ENCODE measurements around the gene GRM5.

Gene GRM5

DNA sequence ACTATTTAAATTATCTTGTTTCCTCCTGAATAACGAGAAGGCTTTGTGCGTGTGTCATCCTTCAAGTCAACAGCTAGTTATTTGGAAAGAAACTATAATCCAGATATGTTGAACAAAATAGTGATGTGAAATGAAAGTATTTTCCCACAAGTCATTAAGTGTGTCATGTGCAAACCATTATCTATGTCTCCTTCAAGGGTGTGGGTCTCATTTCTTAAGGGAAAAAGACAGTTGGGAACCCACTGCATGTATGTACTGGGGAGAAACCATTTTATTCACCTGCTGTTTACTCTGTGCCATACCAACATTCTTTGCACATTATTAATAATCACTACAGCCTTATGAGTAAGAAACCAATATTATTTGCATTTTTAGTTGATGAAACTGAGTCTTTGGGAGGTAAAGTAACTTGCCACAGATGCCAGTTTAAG lies 582.9 kb downstream of the GRM5 start:
- H3K27me3 ChIP-seq (ENCODE audit: insufficient read depth, low read length): no peaks in the 10 kb centered on the region
- no peaks in the 10 kb centered on the region for H4K20me1 ChIP-seq (ENCODE audit: insufficient read depth, low read length)
- no peak overlapping the region for H3K27ac ChIP-seq (ENCODE audit: low read depth, low read length, poor library complexity, severe bottlenecking)
- TF ChIP-seq CTCF (IDR thresholded peaks at IDR 0.05; ENCODE audit: low read length) (no peak), EZH2 (IDR thresholded peaks at IDR 0.05; ENCODE audit: borderline replicate concordance, low read length) (no peak)
- H3K9ac ChIP-seq (ENCODE audit: low read length): no peak overlapping the region
- H3K9me2 ChIP-seq (ENCODE audit: low read depth, low read length): no peaks in the 10 kb centered on the region
- no peaks in the 10 kb centered on the region for H3K4me1 ChIP-seq (ENCODE audit: insufficient read depth, low read length, severe bottlenecking)
- H3K4me3 ChIP-seq (ENCODE audit: low read depth, low read length, poor library complexity, severe bottlenecking): no peak overlapping the region
- no peaks in the 10 kb centered on the region for H3K9me3 ChIP-seq (ENCODE audit: low read length)
- no peaks in the 10 kb centered on the region for H3K79me2 ChIP-seq (ENCODE audit: insufficient read depth, low read length)
- H3K4me2 ChIP-seq (ENCODE audit: low read length): no peak overlapping the region
- no peaks in the 10 kb centered on the region for H3F3A ChIP-seq (ENCODE audit: insufficient read depth, low read length)
- H2AFZ ChIP-seq (ENCODE audit: low read length): no peak overlapping the region
- no peaks in the 10 kb centered on the region for H3K36me3 ChIP-seq (ENCODE audit: insufficient read depth, low read length)

DNA sequence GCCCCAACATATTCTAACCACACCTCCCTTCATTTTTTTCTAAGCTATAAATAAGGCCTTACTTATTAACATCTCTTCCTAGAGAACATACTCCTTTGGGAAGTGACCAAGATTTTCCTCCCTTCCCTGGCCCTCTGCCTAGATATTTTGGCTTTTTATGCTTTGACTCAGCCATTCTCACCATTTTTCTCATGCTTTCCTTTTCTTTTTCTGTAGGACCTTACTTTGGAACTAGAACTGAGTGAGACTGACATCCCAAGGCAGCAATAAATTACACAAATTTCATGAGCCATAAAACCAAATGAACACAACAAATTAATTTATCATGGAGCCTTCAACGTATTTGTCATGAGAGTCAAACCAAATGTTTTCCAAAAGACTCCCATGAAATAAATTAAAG lies 585.6 kb downstream of the GRM5 start:
- H3K27ac ChIP-seq (ENCODE audit: low read depth, low read length, poor library complexity, severe bottlenecking): no peak overlapping the region
- H3K4me3 ChIP-seq (ENCODE audit: low read depth, low read length, poor library complexity, severe bottlenecking): no peak overlapping the region
- H3K79me2 ChIP-seq (ENCODE audit: insufficient read depth, low read length): no peaks in the 10 kb centered on the region
- H3K4me2 ChIP-seq (ENCODE audit: low read length): no peak overlapping the region
- no peaks in the 10 kb centered on the region for H4K20me1 ChIP-seq (ENCODE audit: insufficient read depth, low read length)
- no peaks in the 10 kb centered on the region for H3K36me3 ChIP-seq (ENCODE audit: insufficient read depth, low read length)
- no peak for TF ChIP-seq CTCF (IDR thresholded peaks at IDR 0.05; ENCODE audit: low read length)
- H3K4me1 ChIP-seq (ENCODE audit: insufficient read depth, low read length, severe bottlenecking): no peaks in the 10 kb centered on the region
- no peaks in the 10 kb centered on the region for H3F3A ChIP-seq (ENCODE audit: insufficient read depth, low read length)
- H3K9me3 ChIP-seq (ENCODE audit: low read length): no peaks in the 10 kb centered on the region
- H3K9me2 ChIP-seq (ENCODE audit: low read depth, low read length): no peaks in the 10 kb centered on the region
- no peak overlapping the region for H3K9ac ChIP-seq (ENCODE audit: low read length)
- H3K27me3 ChIP-seq (ENCODE audit: insufficient read depth, low read length): no peaks in the 10 kb centered on the region
- no peak overlapping the region for H2AFZ ChIP-seq (ENCODE audit: low read length)

- H4K20me1 ChIP-seq (ENCODE audit: insufficient read depth, low read length): no peaks in the 10 kb centered on the region
- no peaks in the 10 kb centered on the region for H3K9me2 ChIP-seq (ENCODE audit: low read depth, low read length)
- H3K27ac ChIP-seq (ENCODE audit: low read depth, low read length, poor library complexity, severe bottlenecking): no peak overlapping the region
- no peaks in the 10 kb centered on the region for H3K79me2 ChIP-seq (ENCODE audit: insufficient read depth, low read length)
- no peaks in the 10 kb centered on the region for H3F3A ChIP-seq (ENCODE audit: insufficient read depth, low read length)
- H3K9ac ChIP-seq (ENCODE audit: low read length): no peak overlapping the region
- no peak overlapping the region for H3K4me3 ChIP-seq (ENCODE audit: low read depth, low read length, poor library complexity, severe bottlenecking)
- H2AFZ ChIP-seq (ENCODE audit: low read length): no peak overlapping the region
- no peak for TF ChIP-seq CTCF (IDR thresholded peaks at IDR 0.05; ENCODE audit: low read length)
- no peak for TF ChIP-seq EZH2 (IDR thresholded peaks at IDR 0.05; ENCODE audit: borderline replicate concordance, low read length)
- no peak overlapping the region for H3K4me2 ChIP-seq (ENCODE audit: low read length)
- H3K27me3 ChIP-seq (ENCODE audit: insufficient read depth, low read length): no peaks in the 10 kb centered on the region
- no peaks in the 10 kb centered on the region for H3K9me3 ChIP-seq (ENCODE audit: low read length)
- no peaks in the 10 kb centered on the region for H3K4me1 ChIP-seq (ENCODE audit: insufficient read depth, low read length, severe bottlenecking)
- H3K36me3 ChIP-seq (ENCODE audit: insufficient read depth, low read length): no peaks in the 10 kb centered on the region
Measured at GRCh38 chr11:88478136-88478815, 587.5 kb downstream of the GRM5 start.
